Inferior parietal cortex (tissue), 1 donor: ENCODE data around the gene TBC1D22A.
"Not testable (repeated sequence)": the region's sequence is repeated elsewhere in the genome, so short reads cannot be mapped to it uniquely, and the experiment has no call there.

Experiments
- DNase-seq: peaks from one replicate; pipeline ENCODE4 v3.0.0-alpha.2; 2016; ENCODE audit errors: extremely low spot score

The TBC1D22A gene

DNA sequence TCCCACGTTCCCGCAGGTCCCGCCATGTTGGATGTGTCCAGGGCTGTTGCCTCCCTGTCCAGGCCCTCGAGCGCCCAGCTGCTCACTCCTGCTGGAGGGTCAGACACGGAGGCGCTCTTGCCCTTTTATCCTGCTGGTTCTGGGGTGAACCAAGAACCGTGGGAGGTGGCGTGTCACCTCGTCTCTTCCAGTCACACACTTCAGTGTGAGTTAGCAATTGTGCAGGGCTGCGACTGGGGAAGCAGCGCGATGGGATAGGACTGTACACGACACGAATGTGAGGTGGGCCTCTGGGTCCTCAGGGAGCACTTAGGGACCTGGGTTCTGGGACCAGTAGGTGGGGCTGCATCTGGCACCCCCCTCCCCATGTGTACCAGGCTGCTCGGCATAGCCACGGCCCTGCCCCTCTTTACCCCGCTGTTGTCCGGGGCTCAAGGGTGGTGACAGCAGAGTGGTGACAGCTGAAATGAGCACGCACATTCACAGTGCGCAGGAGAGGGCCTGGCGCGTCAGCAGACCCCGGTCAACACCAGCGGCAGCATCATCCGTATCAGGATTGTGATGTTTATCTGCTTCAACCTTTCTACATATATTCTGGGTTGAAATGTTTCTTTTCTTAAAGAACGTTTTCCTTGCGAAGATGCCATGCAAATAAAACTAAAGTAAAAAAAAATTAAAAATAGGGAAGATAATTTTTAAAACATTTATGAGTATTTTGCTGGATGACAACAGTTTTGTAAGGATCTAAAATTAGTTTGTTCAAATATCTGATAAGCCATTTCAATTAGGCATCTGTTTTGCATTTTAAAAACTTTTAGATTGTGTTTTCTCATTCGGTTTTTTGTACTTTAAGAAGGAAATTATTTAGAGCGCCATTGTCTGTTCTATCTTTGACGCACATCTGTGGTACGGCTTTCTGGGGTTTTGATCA, 210.7 kb downstream of the TBC1D22A start:
- DNase-seq: no peak

GRCh38 chr22:46974077-46974476, 211.6 kb downstream of the TBC1D22A start:
- no peak for DNase-seq

DNA sequence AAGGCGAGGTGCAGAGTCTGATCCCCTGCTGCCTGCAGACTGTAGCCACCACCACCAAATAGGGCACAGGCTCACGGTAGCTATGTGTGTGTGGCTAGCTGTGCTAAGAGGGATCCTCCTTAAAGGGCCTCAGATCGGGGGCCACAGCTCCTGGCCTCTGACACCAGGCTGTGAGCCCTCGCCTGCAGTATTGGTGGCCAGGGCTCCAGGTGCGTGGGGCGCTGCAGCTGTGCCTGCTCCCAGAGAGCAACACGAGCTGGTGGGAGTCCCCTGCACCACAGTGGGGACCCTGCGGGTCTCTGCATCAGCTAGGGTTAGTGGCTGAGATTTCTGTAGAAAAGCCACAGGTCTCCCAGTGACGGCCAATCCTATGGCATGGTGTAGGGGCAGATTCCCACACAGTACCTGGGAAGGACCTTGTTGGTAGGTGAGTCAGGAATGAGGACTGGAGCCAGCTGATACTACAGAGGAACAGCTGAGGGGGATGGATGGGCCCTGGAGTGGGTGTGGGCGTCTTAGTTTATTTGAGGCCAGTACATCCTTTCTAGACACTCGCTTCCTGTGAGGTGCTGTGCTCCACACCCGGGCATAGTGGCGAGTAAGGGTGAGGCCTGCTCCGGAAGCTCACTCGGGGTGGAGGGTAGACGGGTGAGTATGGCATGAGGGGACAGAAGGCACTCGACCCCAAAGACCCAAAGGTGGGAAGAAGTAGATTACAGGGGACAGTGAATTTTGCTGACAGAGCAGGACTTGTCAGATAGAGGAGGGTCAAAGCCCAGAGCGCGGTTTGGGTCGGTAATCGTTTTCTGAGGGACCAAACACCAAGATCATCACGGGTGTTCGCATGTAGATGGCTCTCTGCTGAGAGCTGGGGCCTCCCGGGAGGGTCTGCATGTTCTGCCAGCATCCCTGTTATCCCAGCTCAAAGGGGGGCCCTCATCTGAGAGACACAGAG, 212.5 kb downstream of the TBC1D22A start:
- no peak for DNase-seq

- no peak for DNase-seq
Observed at GRCh38 chr22:46976143-46976542, 213.7 kb downstream of the TBC1D22A start.

GRCh38 chr22:46976598-46976997, 214.1 kb downstream of the TBC1D22A start:
- no peak for DNase-seq

- no peak for DNase-seq
Observed at GRCh38 chr22:46977656-46978343, 215.3 kb downstream of the TBC1D22A start.

DNA sequence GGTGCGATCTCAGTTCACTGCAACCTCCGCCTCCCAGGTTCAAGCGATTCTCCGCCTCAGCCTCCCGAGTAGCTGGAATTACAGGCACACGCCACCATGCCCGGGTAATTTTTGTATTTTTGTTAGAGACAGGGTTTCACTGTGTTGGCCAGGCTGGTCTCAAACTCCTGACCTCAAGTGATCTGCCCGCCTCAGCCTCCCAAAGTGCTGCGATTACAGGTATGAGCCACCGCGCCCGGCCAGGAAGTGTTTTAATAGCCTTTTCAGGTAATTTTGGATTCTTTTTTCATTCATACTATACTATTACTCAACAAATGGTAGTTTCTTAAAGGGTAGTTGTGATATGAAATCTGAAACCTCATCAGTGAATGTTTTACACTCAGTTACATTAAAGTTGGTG, 216.2 kb downstream of the TBC1D22A start:
- not testable (repeated sequence) for DNase-seq

- DNase-seq: no peak
Observed at GRCh38 chr22:46979506-46979905, 217.1 kb downstream of the TBC1D22A start.

DNA sequence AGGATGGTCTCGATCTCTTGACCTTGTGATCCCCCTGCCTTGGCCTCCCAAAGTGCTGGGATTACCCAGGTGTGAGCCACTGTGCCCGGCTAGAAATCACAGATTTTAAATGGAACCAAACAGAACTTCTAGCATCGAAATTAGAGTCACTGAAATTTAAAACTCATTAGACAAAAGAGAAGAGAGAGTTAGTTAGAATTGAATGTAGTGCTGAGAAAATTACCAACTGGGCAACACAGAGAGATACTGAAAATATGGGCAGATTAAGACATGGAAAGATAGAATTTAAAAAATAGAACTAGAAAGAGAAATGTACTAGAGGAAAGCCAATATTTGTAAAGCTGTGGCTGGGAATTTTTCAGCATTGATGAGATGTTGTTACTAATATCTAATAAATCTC, 217.9 kb downstream of the TBC1D22A start:
- DNase-seq: no peak

DNA sequence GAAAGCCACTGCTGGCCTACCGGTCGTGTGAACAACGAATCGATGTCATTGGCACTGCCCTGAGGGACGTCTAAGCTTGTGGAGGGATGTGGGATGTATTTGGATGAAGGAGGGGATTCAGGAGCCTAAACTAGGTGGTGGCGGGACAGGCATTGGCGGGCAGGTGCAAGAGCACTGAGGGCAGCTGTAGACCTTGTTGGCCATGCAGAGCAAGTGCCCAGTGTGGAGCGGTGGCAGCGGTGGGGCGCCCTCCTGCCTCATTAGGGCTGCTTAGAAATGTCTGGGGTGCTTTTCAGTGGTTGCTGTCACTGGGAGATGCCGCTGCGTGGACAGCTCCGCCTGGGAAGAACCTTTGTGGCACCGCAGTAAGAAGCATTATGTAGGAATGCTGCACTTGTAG, 220.2 kb downstream of the TBC1D22A start:
- DNase-seq: no peak

- DNase-seq: no peak
Observed at GRCh38 chr22:46983046-46983445, 220.6 kb downstream of the TBC1D22A start.

DNA sequence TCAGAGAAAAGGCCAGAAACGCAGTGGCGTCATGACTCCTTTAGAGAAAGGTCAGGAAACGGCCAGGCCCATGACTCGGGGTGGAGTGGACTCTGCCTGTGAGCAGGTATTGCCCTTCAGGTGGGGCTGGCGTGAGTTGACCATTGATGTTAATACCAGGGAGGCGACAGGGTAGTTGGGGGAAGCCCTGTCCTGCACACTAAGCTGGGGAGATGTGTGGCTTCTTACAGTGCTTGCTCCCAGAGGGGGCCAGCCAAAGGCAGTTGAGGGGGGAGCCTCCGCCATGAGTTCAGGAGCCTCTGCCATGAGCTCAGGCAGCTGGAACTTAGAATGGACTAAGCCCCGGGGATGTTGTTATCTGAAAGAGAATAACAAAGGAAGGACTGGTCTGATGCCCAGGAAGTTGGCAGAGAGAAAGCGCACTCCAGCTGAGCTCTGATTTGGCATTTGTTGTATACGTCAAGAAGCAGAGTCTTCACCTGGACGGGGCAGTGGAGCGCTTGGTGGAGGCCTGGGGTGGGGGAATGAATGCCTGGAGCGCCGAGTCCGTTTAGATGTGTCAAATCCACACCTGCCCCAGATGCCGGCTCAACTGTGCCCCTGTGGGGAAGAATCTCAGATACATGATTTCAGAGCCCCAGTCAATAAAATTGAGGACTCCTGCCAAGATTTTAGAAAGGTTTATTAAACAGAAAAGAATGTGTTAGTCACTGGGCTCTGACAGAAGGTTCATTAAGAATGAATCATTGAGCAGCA, 222.5 kb downstream of the TBC1D22A start:
- no peak for DNase-seq

- DNase-seq: no peak
Observed at GRCh38 chr22:46985507-46985882, 223.0 kb downstream of the TBC1D22A start.

DNA sequence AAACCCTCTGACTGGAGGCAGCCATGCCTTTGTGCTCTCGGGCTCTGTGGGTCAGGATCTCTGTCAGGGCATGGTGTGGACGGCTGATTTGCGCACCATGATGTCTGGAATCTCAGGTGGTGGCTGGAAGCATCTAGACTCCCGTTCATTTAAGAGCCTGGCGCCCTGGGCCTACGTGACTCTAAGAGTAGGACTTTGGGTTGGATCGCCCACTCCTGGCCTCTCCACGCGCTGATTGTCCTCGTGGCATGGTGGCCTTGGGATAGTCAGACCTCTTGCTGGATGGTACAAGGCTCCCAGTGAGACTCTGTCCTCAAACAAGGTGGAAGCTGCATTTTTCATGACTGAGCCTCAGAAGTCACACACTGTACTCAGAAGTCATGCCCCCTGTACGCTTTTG, 224.3 kb downstream of the TBC1D22A start:
- DNase-seq: no peak

DNA sequence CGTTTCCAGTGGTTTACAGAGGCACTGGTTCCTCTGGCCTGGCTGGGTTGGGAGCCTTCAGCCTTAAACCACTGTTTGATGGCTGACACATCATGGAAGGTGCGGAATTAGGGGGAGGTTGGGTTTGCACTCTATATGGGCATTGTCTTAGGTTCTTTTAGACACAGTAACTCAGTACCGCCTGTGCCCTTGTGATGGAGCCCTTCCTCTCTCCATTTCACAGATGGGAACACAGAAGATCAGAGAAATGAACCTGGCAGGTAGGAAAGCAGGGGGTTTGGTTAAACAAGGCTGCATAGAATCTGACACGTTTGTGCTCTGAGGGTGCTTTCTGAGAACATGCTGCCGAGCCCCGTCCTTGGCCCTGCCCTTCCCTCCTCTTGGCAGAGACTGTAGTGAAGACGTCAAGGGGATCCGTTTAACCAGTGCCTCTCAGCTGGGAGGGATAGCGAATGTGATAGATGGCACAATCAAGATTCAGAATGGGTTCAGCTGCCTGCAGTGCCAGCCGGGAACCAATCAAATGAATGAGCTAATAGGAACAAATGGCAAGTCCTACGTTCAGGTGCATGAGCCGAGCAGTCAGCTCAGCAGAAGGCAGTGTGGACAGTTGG, 228.6 kb downstream of the TBC1D22A start:
- DNase-seq: no peak

DNA sequence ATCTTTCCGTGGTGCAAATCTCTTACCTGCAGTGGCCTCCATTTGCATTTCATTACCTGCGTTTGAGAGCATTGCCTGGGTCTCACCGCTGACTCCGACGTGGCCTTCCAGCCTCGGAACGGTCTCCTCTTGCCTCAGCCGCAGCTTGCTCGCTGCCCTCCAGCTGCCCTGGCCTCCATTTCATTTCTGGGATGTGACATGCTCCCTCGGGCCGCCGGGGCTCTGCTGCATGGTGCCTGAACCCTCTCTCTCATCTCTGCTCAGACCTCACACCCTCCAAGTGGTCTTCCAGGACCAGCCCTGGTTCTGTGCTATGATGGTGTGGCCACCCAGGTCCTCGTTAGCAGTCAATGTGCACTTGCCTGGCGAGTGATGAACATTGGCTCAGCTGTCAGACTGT, 229.2 kb downstream of the TBC1D22A start:
- no peak for DNase-seq

GRCh38 chr22:46992121-46992731, 229.8 kb downstream of the TBC1D22A start:
- DNase-seq: no peak

GRCh38 chr22:46993633-46994032, 231.2 kb downstream of the TBC1D22A start:
- DNase-seq: no peak

DNA sequence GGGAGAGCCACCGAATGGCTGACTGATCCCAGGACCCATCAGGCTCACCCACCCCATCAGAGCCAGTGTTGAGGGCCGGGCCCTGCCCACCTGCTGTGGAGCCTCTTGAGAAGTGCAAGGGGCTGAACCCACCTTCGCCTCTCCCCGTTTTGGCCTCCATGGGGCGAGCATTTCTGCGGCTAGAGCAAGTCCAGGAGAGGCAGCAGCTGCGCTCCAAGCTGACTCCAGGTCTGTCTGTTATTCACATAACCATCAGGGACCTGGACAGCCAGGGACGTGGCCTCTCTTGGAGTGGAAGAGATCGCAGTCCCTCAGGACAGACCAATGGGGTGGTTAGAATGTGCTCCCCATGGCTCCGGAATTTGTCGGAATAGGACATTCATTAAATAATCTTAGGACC, 231.8 kb downstream of the TBC1D22A start:
- no peak for DNase-seq

GRCh38 chr22:46994983-46995382, 232.5 kb downstream of the TBC1D22A start:
- DNase-seq: no peak
